ENCODE results near the gene RPL6.

DNA sequence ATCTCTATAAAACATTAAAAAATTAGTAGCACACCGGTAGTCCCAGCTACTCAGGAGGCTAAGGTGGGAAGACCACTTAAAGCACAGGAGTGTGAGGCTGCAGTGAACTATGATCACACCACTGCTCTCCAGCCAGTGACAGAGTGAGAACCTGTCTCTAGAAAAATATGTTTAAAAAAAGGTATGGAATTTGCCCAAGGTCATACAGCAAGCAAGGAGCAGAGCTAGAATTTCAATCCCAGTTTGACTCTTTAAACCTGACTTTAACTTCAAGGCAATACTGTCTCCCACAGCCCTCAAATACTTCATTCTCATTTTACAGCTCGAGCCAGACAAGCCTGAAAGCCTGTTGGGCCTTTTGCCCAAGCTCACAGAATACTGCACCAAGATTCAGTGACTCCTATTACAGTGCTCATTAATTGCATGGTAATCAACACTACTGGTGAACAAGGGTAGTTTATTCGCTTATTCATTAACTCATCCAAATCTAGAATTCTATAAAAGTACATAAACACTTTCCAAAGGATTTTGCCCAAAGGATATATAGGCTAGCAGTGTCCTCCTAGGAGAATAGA lies 35.2 kb downstream of the RPL6 start:
- TF ChIP-seq, protein P1, sequence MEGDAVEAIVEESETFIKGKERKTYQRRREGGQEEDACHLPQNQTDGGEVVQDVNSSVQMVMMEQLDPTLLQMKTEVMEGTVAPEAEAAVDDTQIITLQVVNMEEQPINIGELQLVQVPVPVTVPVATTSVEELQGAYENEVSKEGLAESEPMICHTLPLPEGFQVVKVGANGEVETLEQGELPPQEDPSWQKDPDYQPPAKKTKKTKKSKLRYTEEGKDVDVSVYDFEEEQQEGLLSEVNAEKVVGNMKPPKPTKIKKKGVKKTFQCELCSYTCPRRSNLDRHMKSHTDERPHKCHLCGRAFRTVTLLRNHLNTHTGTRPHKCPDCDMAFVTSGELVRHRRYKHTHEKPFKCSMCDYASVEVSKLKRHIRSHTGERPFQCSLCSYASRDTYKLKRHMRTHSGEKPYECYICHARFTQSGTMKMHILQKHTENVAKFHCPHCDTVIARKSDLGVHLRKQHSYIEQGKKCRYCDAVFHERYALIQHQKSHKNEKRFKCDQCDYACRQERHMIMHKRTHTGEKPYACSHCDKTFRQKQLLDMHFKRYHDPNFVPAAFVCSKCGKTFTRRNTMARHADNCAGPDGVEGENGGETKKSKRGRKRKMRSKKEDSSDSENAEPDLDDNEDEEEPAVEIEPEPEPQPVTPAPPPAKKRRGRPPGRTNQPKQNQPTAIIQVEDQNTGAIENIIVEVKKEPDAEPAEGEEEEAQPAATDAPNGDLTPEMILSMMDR (conservative IDR thresholded peaks at IDR 0.05 in 1 of 2, IDR thresholded peaks at IDR 0.05 in 1 of 2; ENCODE audit: extremely low read depth in 1 of 2, insufficient read depth in 1 of 2, low read depth in 1 of 2, low read length in 2 of 2) = no peak
- TF ChIP-seq EZH2 (IDR thresholded peaks at IDR 0.05; ENCODE audit: borderline replicate concordance, low read length) = no peak
